Measurements from ENCODE around the gene SPAG16. TPM values are rescaled to one million over a fixed set of nuclear protein-coding genes. Genes with fewer than 3 reads are reported as not detected.

SPAG16 gene
- total RNA-seq, 1 donor from 2014 or later = 16.7 TPM

DNA sequence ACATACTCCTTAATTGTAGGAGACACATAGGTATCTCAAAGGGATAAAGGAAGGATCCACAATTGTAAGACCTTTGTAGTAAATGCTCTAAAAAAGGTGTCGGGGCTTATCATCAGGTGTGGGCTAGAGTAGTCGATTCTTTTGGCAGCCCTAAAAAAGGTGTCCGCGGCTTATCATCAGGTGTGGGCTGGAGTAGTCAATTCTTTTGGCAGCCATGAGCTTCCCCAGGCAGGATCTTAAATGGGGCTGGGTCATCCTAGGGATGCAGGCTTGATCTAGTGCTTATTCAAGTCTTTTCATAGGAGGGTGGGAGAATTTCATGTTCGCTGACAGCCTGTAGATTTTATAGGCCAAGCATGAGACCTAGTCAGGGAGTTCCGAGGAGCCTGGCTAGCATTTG is 720.2 kb downstream of the SPAG16 start:
- H3K4me2 ChIP-seq (ENCODE audit: low read length) = no peak overlapping the region
- H3K9me3 ChIP-seq (ENCODE audit: insufficient read depth, low read depth, low read length) = no peaks in the 10 kb centered on the region
- Mint-ChIP-seq H3K36me3 (ENCODE audit: low read depth, unreplicated experiment) (no peaks in the 10 kb centered on the region), H3K27me3 (ENCODE audit: low read depth, unreplicated experiment) (no peaks in the 10 kb centered on the region), H3K4me3 (ENCODE audit: unreplicated experiment) (no peak overlapping the region), H3K9me3 (ENCODE audit: unreplicated experiment) (no peaks in the 10 kb centered on the region), H3K27ac (ENCODE audit: unreplicated experiment) (no peak overlapping the region), H3K4me1 (ENCODE audit: low read depth, unreplicated experiment) (no peaks in the 10 kb centered on the region)
- H4K20me1 ChIP-seq (ENCODE audit: insufficient read depth, low read length) = no peaks in the 10 kb centered on the region
- no peak overlapping the region for H2AFZ ChIP-seq (ENCODE audit: low read depth, low read length)
- no peaks in the 10 kb centered on the region for H3K27me3 ChIP-seq (ENCODE audit: insufficient read depth, low read length)
- no peak overlapping the region for H3K9ac ChIP-seq (ENCODE audit: low read length)
- H3K4me3 ChIP-seq (ENCODE audit: insufficient read depth, low read depth, low read length) = no peak overlapping the region
- H3K36me3 ChIP-seq (ENCODE audit: insufficient read depth, low read length) = no peaks in the 10 kb centered on the region
- no peak for DNase-seq (ENCODE audit: low read depth)
- H3K79me2 ChIP-seq (ENCODE audit: insufficient read depth, low read length) = no peaks in the 10 kb centered on the region
- FAIRE-seq = no peak
- TF ChIP-seq, protein P1, sequence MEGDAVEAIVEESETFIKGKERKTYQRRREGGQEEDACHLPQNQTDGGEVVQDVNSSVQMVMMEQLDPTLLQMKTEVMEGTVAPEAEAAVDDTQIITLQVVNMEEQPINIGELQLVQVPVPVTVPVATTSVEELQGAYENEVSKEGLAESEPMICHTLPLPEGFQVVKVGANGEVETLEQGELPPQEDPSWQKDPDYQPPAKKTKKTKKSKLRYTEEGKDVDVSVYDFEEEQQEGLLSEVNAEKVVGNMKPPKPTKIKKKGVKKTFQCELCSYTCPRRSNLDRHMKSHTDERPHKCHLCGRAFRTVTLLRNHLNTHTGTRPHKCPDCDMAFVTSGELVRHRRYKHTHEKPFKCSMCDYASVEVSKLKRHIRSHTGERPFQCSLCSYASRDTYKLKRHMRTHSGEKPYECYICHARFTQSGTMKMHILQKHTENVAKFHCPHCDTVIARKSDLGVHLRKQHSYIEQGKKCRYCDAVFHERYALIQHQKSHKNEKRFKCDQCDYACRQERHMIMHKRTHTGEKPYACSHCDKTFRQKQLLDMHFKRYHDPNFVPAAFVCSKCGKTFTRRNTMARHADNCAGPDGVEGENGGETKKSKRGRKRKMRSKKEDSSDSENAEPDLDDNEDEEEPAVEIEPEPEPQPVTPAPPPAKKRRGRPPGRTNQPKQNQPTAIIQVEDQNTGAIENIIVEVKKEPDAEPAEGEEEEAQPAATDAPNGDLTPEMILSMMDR (IDR thresholded peaks at IDR 0.05; ENCODE audit: insufficient read depth, low read depth, low read length) = no peak
- TF ChIP-seq EZH2 (IDR thresholded peaks at IDR 0.05; ENCODE audit: insufficient read depth, low read length) = no peak
- H3K27ac ChIP-seq (ENCODE audit: low read depth, low read length) = no peak overlapping the region
- no peaks in the 10 kb centered on the region for H3K4me1 ChIP-seq (ENCODE audit: insufficient read depth, low read length)

DNA sequence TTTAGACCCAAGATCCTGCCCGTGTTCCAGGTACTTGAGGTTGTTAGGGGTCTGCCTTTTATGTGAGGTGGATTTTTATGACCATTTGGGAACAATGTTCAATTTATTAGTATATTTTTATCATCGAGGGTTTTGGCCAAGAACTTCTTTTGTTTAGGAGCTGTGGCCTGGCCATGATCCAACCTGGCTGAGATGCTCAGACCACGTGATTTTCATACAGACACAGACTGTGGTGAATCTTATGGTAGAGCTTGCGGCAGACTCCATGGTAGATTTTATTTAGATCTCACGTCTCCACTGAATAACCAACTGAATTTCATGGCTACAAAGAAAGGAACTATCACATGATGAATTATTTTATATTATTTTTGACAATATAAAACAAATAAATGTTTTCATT is 721.1 kb downstream of the SPAG16 start:
- Mint-ChIP-seq H3K36me3 (ENCODE audit: low read depth, unreplicated experiment) (no peaks in the 10 kb centered on the region), H3K9me3 (ENCODE audit: unreplicated experiment) (no peaks in the 10 kb centered on the region), H3K4me1 (ENCODE audit: low read depth, unreplicated experiment) (no peaks in the 10 kb centered on the region), H3K4me3 (ENCODE audit: unreplicated experiment) (no peak overlapping the region), H3K27me3 (ENCODE audit: low read depth, unreplicated experiment) (no peaks in the 10 kb centered on the region), H3K27ac (ENCODE audit: unreplicated experiment) (no peak overlapping the region)
- Histone ChIP-seq H3K9ac (ENCODE audit: low read length) (no peak overlapping the region), H4K20me1 (ENCODE audit: insufficient read depth, low read length) (no peaks in the 10 kb centered on the region), H3K4me2 (ENCODE audit: low read length) (no peak overlapping the region), H2AFZ (ENCODE audit: low read depth, low read length) (no peak overlapping the region), H3K27me3 (ENCODE audit: insufficient read depth, low read length) (no peaks in the 10 kb centered on the region), H3K79me2 (ENCODE audit: insufficient read depth, low read length) (no peaks in the 10 kb centered on the region), H3K36me3 (ENCODE audit: insufficient read depth, low read length) (no peaks in the 10 kb centered on the region), H3K4me1 (ENCODE audit: insufficient read depth, low read length) (no peaks in the 10 kb centered on the region), H3K4me3 (ENCODE audit: insufficient read depth, low read depth, low read length) (no peak overlapping the region), H3K9me3 (ENCODE audit: insufficient read depth, low read depth, low read length) (no peaks in the 10 kb centered on the region), H3K27ac (ENCODE audit: low read depth, low read length) (no peak overlapping the region)
- TF ChIP-seq, protein P1 (IDR thresholded peaks at IDR 0.05; ENCODE audit: insufficient read depth, low read depth, low read length) = no peak
- no peak for TF ChIP-seq EZH2 (IDR thresholded peaks at IDR 0.05; ENCODE audit: insufficient read depth, low read length)
- peak; percentile 9 for DNase-seq (ENCODE audit: low read depth)
- FAIRE-seq = no peak

DNA sequence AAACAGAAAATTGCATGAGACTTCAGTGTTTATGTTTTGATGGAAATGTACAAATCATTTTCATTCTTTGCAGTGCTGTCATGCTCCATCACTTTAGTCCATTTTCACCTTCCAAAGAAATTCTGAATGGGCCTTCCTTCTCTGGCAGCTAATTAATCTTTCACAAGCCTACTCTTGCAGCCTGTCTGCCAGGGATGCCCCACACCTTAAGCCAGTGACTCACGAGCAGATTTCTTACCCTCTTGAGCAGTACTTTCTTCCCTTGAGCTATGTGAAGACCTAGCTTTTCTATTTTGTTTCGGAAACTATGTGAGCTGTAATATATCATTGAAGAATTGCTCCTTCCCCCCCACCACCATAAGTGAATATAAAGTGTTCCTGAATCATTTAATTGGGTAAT is 722.3 kb downstream of the SPAG16 start:
- Histone ChIP-seq H2AFZ (ENCODE audit: low read depth, low read length) (no peak overlapping the region), H3K9me3 (ENCODE audit: insufficient read depth, low read depth, low read length) (no peaks in the 10 kb centered on the region), H3K4me3 (ENCODE audit: insufficient read depth, low read depth, low read length) (no peak overlapping the region)

More for the DNA sequence above, 722.3 kb downstream of the SPAG16 start:
- H3K36me3 ChIP-seq (ENCODE audit: insufficient read depth, low read length) = no peaks in the 10 kb centered on the region
- H3K36me3 Mint-ChIP-seq (ENCODE audit: low read depth, unreplicated experiment) = no peaks in the 10 kb centered on the region
- no peak overlapping the region for H3K9ac ChIP-seq (ENCODE audit: low read length)
- H4K20me1 ChIP-seq (ENCODE audit: insufficient read depth, low read length) = no peaks in the 10 kb centered on the region
- H3K27me3 Mint-ChIP-seq (ENCODE audit: low read depth, unreplicated experiment) = no peaks in the 10 kb centered on the region
- DNase-seq (ENCODE audit: low read depth) (peak; percentile 9), FAIRE-seq (no peak)
- no peak overlapping the region for H3K27ac ChIP-seq (ENCODE audit: low read depth, low read length)
- H3K79me2 ChIP-seq (ENCODE audit: insufficient read depth, low read length) = no peaks in the 10 kb centered on the region
- no peak overlapping the region for H3K4me2 ChIP-seq (ENCODE audit: low read length)
- H3K4me1 ChIP-seq (ENCODE audit: insufficient read depth, low read length) = no peaks in the 10 kb centered on the region
- H3K9me3 Mint-ChIP-seq (ENCODE audit: unreplicated experiment) = no peaks in the 10 kb centered on the region
- H3K27ac Mint-ChIP-seq (ENCODE audit: unreplicated experiment) = no peak overlapping the region
- no peak for TF ChIP-seq EZH2 (IDR thresholded peaks at IDR 0.05; ENCODE audit: insufficient read depth, low read length)
- TF ChIP-seq, protein P1 (IDR thresholded peaks at IDR 0.05; ENCODE audit: insufficient read depth, low read depth, low read length) = no peak
- no peaks in the 10 kb centered on the region for H3K27me3 ChIP-seq (ENCODE audit: insufficient read depth, low read length)
- no peaks in the 10 kb centered on the region for H3K4me1 Mint-ChIP-seq (ENCODE audit: low read depth, unreplicated experiment)
- H3K4me3 Mint-ChIP-seq (ENCODE audit: unreplicated experiment) = no peak overlapping the region

Measured in astrocyte (in vitro differentiated cells and primary cell).